ENCODE data around the gene CSF2.

DNA sequence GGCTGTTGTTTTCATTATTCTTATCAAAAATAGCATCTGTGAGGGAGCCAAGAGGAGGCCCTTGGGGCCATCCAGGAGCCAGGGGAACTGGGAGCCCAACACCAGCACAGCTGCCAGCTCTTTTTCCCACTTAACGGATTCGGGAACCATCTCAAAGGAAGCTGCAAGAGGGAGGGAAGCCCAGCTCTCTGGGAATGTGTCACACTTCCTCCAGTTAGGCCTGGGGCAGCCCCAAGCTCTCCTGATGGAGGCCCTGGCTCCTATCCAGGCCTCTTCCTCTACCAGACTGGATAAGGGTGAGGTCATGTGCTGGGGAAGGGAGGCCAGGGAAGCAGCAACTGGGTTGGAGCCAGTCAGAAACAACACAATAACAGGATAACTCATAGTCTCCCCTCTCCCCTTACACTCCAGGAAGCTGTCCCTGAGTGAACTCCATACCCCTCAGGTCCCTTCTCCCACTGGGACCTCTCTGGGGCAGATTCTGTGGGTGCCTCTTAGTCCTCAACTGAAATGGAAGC, 12.7 kb downstream of the CSF2 start:
- no peak for TF ChIP-seq EZH2 (IDR thresholded peaks at IDR 0.05; ENCODE audit: low read depth)
- TF ChIP-seq, protein P1, sequence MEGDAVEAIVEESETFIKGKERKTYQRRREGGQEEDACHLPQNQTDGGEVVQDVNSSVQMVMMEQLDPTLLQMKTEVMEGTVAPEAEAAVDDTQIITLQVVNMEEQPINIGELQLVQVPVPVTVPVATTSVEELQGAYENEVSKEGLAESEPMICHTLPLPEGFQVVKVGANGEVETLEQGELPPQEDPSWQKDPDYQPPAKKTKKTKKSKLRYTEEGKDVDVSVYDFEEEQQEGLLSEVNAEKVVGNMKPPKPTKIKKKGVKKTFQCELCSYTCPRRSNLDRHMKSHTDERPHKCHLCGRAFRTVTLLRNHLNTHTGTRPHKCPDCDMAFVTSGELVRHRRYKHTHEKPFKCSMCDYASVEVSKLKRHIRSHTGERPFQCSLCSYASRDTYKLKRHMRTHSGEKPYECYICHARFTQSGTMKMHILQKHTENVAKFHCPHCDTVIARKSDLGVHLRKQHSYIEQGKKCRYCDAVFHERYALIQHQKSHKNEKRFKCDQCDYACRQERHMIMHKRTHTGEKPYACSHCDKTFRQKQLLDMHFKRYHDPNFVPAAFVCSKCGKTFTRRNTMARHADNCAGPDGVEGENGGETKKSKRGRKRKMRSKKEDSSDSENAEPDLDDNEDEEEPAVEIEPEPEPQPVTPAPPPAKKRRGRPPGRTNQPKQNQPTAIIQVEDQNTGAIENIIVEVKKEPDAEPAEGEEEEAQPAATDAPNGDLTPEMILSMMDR (conservative IDR thresholded peaks at IDR 0.05) = no peak

All from PC-9 (cell line).